PC-3 (cell line): ENCODE results near the gene GPR152. TPM values are rescaled to one million over a fixed set of nuclear protein-coding genes. Genes with fewer than 3 reads are reported as not detected.
"Not testable (repeated sequence)": the region's sequence is repeated elsewhere in the genome, so short reads cannot be mapped to it uniquely, and the experiment has no call there.

Source experiments
- ATAC-seq: fragments of 200-7000 bp; cut with Tn5 transposase; 2 replicates; pipeline ENCODE4 v1.9.1; 2020; ENCODE audit warnings: mild to moderate bottlenecking, moderate library complexity
- BruUV-seq: library from RNA; stranded (reverse); fragments of 400-500 nt; replicated peaks from 2 replicates; lab custom pipeline; 2021; lab: Mats Ljungman, UMichigan
- CTCF ChIA-PET: fragments of 300-600 bp; sonication (Branson Sonifier 250); formaldehyde crosslinking; loops from one replicate; lab custom pipeline; 2022; ENCODE audit warnings: antibody characterized with exemption; lab: Charles Lee
- POLR2A ChIA-PET: fragments of 300-600 bp; sonication (Branson Sonifier 250); formaldehyde crosslinking; loops from one replicate; lab custom pipeline; 2022; ENCODE audit warnings: antibody characterized with exemption; ENCODE audit not compliant: unreplicated experiment; lab: Charles Lee
- DNase-seq: peaks from one replicate; pipeline ENCODE4 v3.0.0-alpha.2; 2015
- H2AFZ ChIP-seq: fragments of 300-600 bp; sonication (generic); 2 replicates; pipeline ENCODE4 v1.6.0; 2016; ENCODE audit warnings: antibody characterized with exemption, low read length
- H3F3A ChIP-seq: fragments of 300-600 bp; sonication (generic); one replicate; pipeline ENCODE4 v1.6.0; 2017; ENCODE audit warnings: antibody characterized with exemption, low read length, control low read depth, mild to moderate bottlenecking; ENCODE audit not compliant: unreplicated experiment
- H3K27ac ChIP-seq: fragments of 300-600 bp; sonication (generic); 2 replicates; pipeline ENCODE4 v1.5.1; 2016; ENCODE audit warnings: mild to moderate bottlenecking, low read length
- H3K27me3 ChIP-seq: fragments of 300-600 bp; sonication (generic); 2 replicates; pipeline ENCODE4 v1.6.1; 2016; ENCODE audit warnings: low read length, mixed read lengths
- H3K36me3 ChIP-seq: fragments of 300-600 bp; sonication (generic); 2 replicates; pipeline ENCODE4 v1.6.1; 2016; ENCODE audit warnings: low read depth, mixed run types, low read length, mixed read lengths
- H3K4me1 ChIP-seq: fragments of 300-600 bp; sonication (generic); 2 replicates; pipeline ENCODE4 v1.5.1; 2016; ENCODE audit warnings: low read length; ENCODE audit not compliant: insufficient read depth
- H3K4me2 ChIP-seq: fragments of 300-600 bp; sonication (generic); 2 replicates; pipeline ENCODE4 v1.6.0; 2016; ENCODE audit warnings: low read length
- H3K4me3 ChIP-seq: fragments of 300-600 bp; sonication (generic); 2 replicates; pipeline ENCODE4 v1.5.1; 2016; ENCODE audit warnings: mild to moderate bottlenecking, low read length, mixed read lengths
- H3K79me2 ChIP-seq: fragments of 300-600 bp; sonication (generic); 2 replicates; pipeline ENCODE4 v1.6.1; 2017; ENCODE audit warnings: low read length, mixed read lengths
- H3K9ac ChIP-seq: fragments of 300-600 bp; sonication (generic); 2 replicates; pipeline ENCODE4 v1.6.0; 2016; ENCODE audit warnings: mild to moderate bottlenecking, low read length
- H3K9me2 ChIP-seq: fragments of 300-600 bp; sonication (generic); replicated peaks from 2 replicates; pipeline ENCODE4 v1.6.1; 2016; ENCODE audit warnings: mixed run types, low read length, mixed read lengths
- H3K9me3 ChIP-seq: fragments of 300-600 bp; sonication (generic); 2 replicates; pipeline ENCODE4 v1.6.1; 2016; ENCODE audit warnings: low read length, mixed read lengths
- H4K20me1 ChIP-seq: fragments of 300-600 bp; sonication (generic); 2 replicates; pipeline ENCODE4 v1.6.1; 2016; ENCODE audit warnings: low read length, mixed read lengths
- EZH2 ChIP-seq: fragments of 300-600 bp; sonication (generic); IDR thresholded peaks from one replicate; pipeline ENCODE4 v1.6.1; 2017; ENCODE audit warnings: antibody characterized with exemption, mild to moderate bottlenecking, low read length; ENCODE audit not compliant: unreplicated experiment
- EZH2phosphoT487 ChIP-seq: fragments of 300-600 bp; sonication (generic); IDR thresholded peaks from 2 replicates; pipeline ENCODE4 v1.6.1; 2018; ENCODE audit warnings: mild to moderate bottlenecking, antibody characterized with exemption, low read length, borderline replicate concordance
- intact Hi-C: fragments of 100-400 bp; cut with micrococcal nuclease; formaldehyde crosslinking; loops from 2 replicates; pipeline ENCODE4 v1.9.0; 2023
- total RNA-seq: library from RNA; depleted of rRNA; stranded (reverse); fragments of >200 nt; gene quantifications from 2 replicates; pipeline ENCODE4 v1.2.3, GENCODE V29; 2014
- TF ChIP-seq, protein P1 (sequence below): fragments of 300-600 bp; sonication (generic); conservative IDR thresholded peaks from 2 replicates; pipeline ENCODE4 v1.5.1; 2017; ENCODE audit warnings: antibody characterized with exemption, low read depth, mild to moderate bottlenecking, low read length

The GPR152 gene
- total RNA-seq, 1 experiment from 2014 or later = not detected

GRCh38 chr11:67429038-67429668 lies 23.4 kb downstream of the GPR152 start:
- H3K79me2 ChIP-seq = peaks cover 34% of the 10 kb centered on the region
- ATAC-seq = peak; percentile 13
- H3K9me3 ChIP-seq = no peaks in the 10 kb centered on the region
- H3K27me3 ChIP-seq = no peaks in the 10 kb centered on the region
- peak overlapping the region; percentile 94 for H2AFZ ChIP-seq
- BruUV-seq = TSS peak; percentile 49
- no peak for DNase-seq
- H3K4me1 ChIP-seq = peaks cover 10% of the 10 kb centered on the region
- H4K20me1 ChIP-seq = no peaks in the 10 kb centered on the region
- no peaks in the 10 kb centered on the region for H3F3A ChIP-seq
- peaks cover 36% of the 10 kb centered on the region for H3K36me3 ChIP-seq
- no peak for TF ChIP-seq EZH2
- TF ChIP-seq, protein P1, sequence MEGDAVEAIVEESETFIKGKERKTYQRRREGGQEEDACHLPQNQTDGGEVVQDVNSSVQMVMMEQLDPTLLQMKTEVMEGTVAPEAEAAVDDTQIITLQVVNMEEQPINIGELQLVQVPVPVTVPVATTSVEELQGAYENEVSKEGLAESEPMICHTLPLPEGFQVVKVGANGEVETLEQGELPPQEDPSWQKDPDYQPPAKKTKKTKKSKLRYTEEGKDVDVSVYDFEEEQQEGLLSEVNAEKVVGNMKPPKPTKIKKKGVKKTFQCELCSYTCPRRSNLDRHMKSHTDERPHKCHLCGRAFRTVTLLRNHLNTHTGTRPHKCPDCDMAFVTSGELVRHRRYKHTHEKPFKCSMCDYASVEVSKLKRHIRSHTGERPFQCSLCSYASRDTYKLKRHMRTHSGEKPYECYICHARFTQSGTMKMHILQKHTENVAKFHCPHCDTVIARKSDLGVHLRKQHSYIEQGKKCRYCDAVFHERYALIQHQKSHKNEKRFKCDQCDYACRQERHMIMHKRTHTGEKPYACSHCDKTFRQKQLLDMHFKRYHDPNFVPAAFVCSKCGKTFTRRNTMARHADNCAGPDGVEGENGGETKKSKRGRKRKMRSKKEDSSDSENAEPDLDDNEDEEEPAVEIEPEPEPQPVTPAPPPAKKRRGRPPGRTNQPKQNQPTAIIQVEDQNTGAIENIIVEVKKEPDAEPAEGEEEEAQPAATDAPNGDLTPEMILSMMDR = no peak
- no peak for TF ChIP-seq EZH2phosphoT487
- peak overlapping the region; percentile 18 for H3K27ac ChIP-seq
- ChIA-PET POLR2A (interaction anchor here (0.5 kb wide), 1 partner anchor 14 kb away, joined by 6 read pairs; the partner anchor contains the start of gene CORO1B), CTCF (no interaction called here)
- peak overlapping the region; percentile 96 for H3K4me3 ChIP-seq
- H3K9ac ChIP-seq = peak overlapping the region; percentile 95
- no peaks in the 10 kb centered on the region for H3K9me2 ChIP-seq
- H3K4me2 ChIP-seq = peak overlapping the region; percentile 94
- intact Hi-C loops = loop anchor here (2.0 to 5.0 kb wide), 4 partner anchors 14 to 78 kb away; partner anchors contain the start of genes CDK2AP2, CORO1B, PITPNM1 and TMEM134

- peaks cover 29% of the 10 kb centered on the region for H3K36me3 ChIP-seq
- intact Hi-C loops = loop anchor here (2.0 to 5.0 kb wide), 4 partner anchors 14 to 79 kb away; partner anchors contain the start of genes CDK2AP2, CORO1B, PITPNM1 and TMEM134
- TF ChIP-seq EZH2phosphoT487 (no peak), EZH2 (no peak)
- TF ChIP-seq, protein P1 = no peak
- peak within 1 kb of the TSS; percentile 94 for H2AFZ ChIP-seq
- ChIA-PET POLR2A (no interaction called here), CTCF (no interaction called here)
- peak; percentile 87 for ATAC-seq
- H3K27me3 ChIP-seq = no peaks in the 10 kb centered on the region
- H4K20me1 ChIP-seq = no peaks in the 10 kb centered on the region
- peak within 1 kb of the TSS; percentile 94 for H3K4me2 ChIP-seq
- H3K9ac ChIP-seq = peak within 1 kb of the TSS; percentile 95
- H3K27ac ChIP-seq = peak within 1 kb of the TSS; percentile 18
- no peaks in the 10 kb centered on the region for H3F3A ChIP-seq
- peaks cover 10% of the 10 kb centered on the region for H3K4me1 ChIP-seq
- H3K79me2 ChIP-seq = peaks cover 34% of the 10 kb centered on the region
- BruUV-seq = no TSS peak
- peak; percentile 99 for DNase-seq
- no peaks in the 10 kb centered on the region for H3K9me2 ChIP-seq
- H3K4me3 ChIP-seq = peak within 1 kb of the TSS; percentile 96
- no peaks in the 10 kb centered on the region for H3K9me3 ChIP-seq
Measured at GRCh38 chr11:67428052-67429001, 24.2 kb downstream of the GPR152 start, which contains the start of gene RPS6KB2. TSS of gene RPS6KB2 (plus strand) at chr11:67428494. CDS start at chr11:67428546, 52 bp downstream.

DNA sequence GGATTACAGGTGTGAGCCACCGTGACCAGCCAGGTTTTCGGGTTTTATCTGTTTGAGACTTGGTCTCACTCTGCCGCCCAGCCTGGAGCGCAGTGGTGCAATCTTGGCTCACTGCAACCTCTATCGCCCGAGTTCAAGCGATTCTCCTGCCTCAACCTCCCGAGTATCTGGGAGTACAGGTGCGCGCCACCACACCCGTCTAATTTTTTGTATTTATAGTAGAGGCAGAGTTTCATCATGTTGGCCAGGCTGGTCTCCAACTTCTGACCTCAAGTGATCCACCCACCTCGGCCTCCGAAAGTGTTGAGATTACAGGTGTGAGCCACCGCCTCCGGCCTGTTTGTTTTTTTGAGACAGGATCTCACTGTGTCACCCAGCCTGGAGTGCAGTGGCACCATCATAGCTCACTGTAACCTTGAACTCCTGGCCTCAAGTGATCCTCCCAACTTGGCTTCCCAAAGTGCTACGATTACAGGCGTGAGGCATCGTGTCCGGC lies 25.1 kb downstream of the GPR152 start:
- POLR2A ChIA-PET, H4K20me1 ChIP-seq, H3F3A ChIP-seq, H3K9me2 ChIP-seq, BruUV-seq, H3K9me3 ChIP-seq, ATAC-seq, CTCF ChIA-PET, H3K27me3 ChIP-seq, DNase-seq, H3K27ac ChIP-seq: not testable (repeated sequence)
- H3K4me2 ChIP-seq = peak overlapping the region; percentile 94
- intact Hi-C loops = loop anchor here (5.0 kb wide), 2 partner anchors 40 to 80 kb away; partner anchors contain the start of genes CDK2AP2, PITPNM1 and TMEM134
- peaks cover 34% of the 10 kb centered on the region for H3K79me2 ChIP-seq
- H3K9ac ChIP-seq = peak overlapping the region; percentile 95; the same call in 1 of the 2 replicates
- peaks cover 20% of the 10 kb centered on the region for H3K36me3 ChIP-seq
- peaks cover 17% of the 10 kb centered on the region for H3K4me1 ChIP-seq
- H3K4me3 ChIP-seq = peak overlapping the region; percentile 96
- peak overlapping the region; percentile 94 for H2AFZ ChIP-seq
